Measurements from ENCODE around the gene VPS13A. TPM values are rescaled to one million over a fixed set of nuclear protein-coding genes. Genes with fewer than 3 reads are reported as not detected.

The VPS13A gene
- total and polyA plus RNA-seq, 4 donors, result 3.7 to 58.3 (median 19.7) TPM

DNA sequence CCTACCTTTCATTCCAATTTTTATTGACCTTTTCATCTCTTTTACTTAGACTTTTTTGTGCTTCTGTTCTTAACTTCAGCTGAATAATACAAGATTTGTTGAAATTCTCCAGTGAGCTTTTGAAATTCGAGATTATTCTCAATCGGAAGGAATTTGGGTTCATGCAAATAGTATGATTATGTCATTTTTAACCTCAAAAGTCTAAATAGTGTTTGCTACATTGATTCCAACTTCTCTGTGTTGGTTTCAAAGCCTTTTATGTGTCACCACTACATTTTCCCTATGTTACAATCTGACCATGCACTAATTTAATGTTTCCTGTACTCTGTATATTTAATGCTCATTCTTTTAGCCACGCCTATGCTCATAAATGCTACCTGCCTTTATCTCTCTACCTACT lies 44.1 kb downstream of the VPS13A start:
- Histone ChIP-seq H3K4me3 (no peak overlapping the region), H3K4me1 (ENCODE audit: control insufficient read depth in 5 of 5, insufficient read depth in 5 of 5, low read length in 5 of 5) (no peaks in the 10 kb centered on the region), H3K27ac (ENCODE audit: low read depth in 1 of 2, low read length in 1 of 2) (no peak overlapping the region), H3K9ac (ENCODE audit: insufficient read depth in 1 of 2, low read length in 2 of 2) (no peak overlapping the region), H3K9me3 (ENCODE audit: control insufficient read depth in 4 of 4, insufficient read depth in 3 of 4, low read length in 3 of 4) (no peaks in the 10 kb centered on the region), H3K27me3 (ENCODE audit: control insufficient read depth in 3 of 3, insufficient read depth in 3 of 3, low read length in 2 of 3) (no peaks in the 10 kb centered on the region), H3K36me3 (ENCODE audit: control insufficient read depth in 4 of 4, insufficient read depth in 4 of 4, low read length in 4 of 4) (peaks cover 0 to 22% (median 0%) of the 10 kb centered on the region in 4 donors)
- 94 to 95% methylated on average over 3 of the region's 3 CpGs for WGBS, 2 donors
- no peak for DNase-seq
- TF ChIP-seq, protein P1, sequence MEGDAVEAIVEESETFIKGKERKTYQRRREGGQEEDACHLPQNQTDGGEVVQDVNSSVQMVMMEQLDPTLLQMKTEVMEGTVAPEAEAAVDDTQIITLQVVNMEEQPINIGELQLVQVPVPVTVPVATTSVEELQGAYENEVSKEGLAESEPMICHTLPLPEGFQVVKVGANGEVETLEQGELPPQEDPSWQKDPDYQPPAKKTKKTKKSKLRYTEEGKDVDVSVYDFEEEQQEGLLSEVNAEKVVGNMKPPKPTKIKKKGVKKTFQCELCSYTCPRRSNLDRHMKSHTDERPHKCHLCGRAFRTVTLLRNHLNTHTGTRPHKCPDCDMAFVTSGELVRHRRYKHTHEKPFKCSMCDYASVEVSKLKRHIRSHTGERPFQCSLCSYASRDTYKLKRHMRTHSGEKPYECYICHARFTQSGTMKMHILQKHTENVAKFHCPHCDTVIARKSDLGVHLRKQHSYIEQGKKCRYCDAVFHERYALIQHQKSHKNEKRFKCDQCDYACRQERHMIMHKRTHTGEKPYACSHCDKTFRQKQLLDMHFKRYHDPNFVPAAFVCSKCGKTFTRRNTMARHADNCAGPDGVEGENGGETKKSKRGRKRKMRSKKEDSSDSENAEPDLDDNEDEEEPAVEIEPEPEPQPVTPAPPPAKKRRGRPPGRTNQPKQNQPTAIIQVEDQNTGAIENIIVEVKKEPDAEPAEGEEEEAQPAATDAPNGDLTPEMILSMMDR (IDR thresholded peaks at IDR 0.05; ENCODE audit: control extremely low read depth, extremely low read depth), result no peak
- no peak for ATAC-seq (ENCODE audit: insufficient read depth, low FRiP score)

DNA sequence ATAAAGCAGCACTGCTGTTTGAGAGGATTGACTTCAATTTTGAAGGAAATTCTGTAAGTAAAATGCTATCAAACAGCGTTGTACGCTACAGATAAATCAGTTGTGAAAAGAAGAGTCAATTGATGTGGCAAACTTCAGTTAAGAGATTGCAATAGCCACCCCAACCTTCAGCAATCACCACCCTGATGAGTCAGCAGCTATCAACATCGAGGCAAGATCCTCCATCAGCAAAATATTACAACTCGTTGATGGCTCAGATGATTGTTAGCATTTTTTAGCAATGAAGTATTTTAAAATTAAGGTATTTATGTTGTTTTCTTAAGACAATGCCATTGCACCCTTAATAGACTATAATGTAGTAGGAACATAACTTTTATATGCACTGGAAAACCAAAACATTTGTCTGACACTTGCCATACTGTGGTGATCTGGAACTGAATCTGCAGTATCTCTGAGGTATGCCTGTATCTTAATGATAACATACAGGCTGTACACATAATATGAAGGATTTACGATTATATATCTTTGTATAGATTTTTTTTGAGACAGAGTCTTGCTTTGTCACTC lies 47.5 kb downstream of the VPS13A start:
- 57 to 78% methylated on average over 5 of the region's 5 CpGs for WGBS, 2 donors
- no peak overlapping the region for H3K4me3 ChIP-seq
- H3K9ac ChIP-seq (ENCODE audit: insufficient read depth in 1 of 2, low read length in 2 of 2), result no peak overlapping the region
- H3K27me3 ChIP-seq (ENCODE audit: control insufficient read depth in 3 of 3, insufficient read depth in 3 of 3, low read length in 2 of 3), result no peaks in the 10 kb centered on the region
- H3K36me3 ChIP-seq (ENCODE audit: control insufficient read depth in 4 of 4, insufficient read depth in 4 of 4, low read length in 4 of 4), result peaks cover 0 to 26% (median 1%) of the 10 kb centered on the region in 4 donors
- H3K27ac ChIP-seq (ENCODE audit: low read depth in 1 of 2, low read length in 1 of 2), result no peak overlapping the region
- TF ChIP-seq, protein P1 (IDR thresholded peaks at IDR 0.05; ENCODE audit: control extremely low read depth, extremely low read depth), result no peak
- no peaks in the 10 kb centered on the region for H3K9me3 ChIP-seq (ENCODE audit: control insufficient read depth in 4 of 4, insufficient read depth in 3 of 4, low read length in 3 of 4)
- no peak for DNase-seq
- ATAC-seq (ENCODE audit: insufficient read depth, low FRiP score), result no peak
- H3K4me1 ChIP-seq (ENCODE audit: control insufficient read depth in 5 of 5, insufficient read depth in 5 of 5, low read length in 5 of 5), result no peaks in the 10 kb centered on the region

DNA sequence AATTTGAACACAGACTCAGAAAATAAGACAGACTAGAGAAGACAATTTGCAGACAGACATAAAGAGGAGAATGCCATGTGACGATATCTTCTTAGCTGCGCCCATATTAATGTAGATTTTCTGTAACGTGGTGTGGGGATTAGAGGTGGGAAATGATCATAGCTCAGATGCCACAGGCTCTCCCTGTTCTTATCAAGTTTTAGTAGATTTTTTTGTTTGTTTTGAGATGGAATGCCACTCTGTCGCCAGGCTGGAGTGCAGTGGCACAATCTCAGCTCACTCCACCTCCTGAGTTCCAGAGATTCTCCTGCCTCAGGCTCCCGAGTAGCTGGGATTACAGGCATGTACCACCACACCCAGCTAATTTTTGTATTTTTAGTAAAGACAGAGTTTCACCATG lies 59.4 kb downstream of the VPS13A start:
- Histone ChIP-seq H3K4me3 (no peak overlapping the region), H3K4me1 (ENCODE audit: control insufficient read depth in 5 of 5, insufficient read depth in 5 of 5, low read length in 5 of 5) (no peaks in the 10 kb centered on the region), H3K9me3 (ENCODE audit: control insufficient read depth in 4 of 4, insufficient read depth in 3 of 4, low read length in 3 of 4) (no peaks in the 10 kb centered on the region), H3K27me3 (ENCODE audit: control insufficient read depth in 3 of 3, insufficient read depth in 3 of 3, low read length in 2 of 3) (no peaks in the 10 kb centered on the region), H3K9ac (ENCODE audit: insufficient read depth in 1 of 2, low read length in 2 of 2) (no peak overlapping the region), H3K27ac (ENCODE audit: low read depth in 1 of 2, low read length in 1 of 2) (no peak overlapping the region), H3K36me3 (ENCODE audit: control insufficient read depth in 4 of 4, insufficient read depth in 4 of 4, low read length in 4 of 4) (peaks cover 0 to 3% (median under 1%) of the 10 kb centered on the region in 4 donors)
- 68 to 77% methylated on average over 5 of the region's 5 CpGs for WGBS, 2 donors
- DNase-seq (no peak), ATAC-seq (ENCODE audit: insufficient read depth, low FRiP score) (no peak)
- TF ChIP-seq, protein P1 (IDR thresholded peaks at IDR 0.05; ENCODE audit: control extremely low read depth, extremely low read depth), result no peak

DNA sequence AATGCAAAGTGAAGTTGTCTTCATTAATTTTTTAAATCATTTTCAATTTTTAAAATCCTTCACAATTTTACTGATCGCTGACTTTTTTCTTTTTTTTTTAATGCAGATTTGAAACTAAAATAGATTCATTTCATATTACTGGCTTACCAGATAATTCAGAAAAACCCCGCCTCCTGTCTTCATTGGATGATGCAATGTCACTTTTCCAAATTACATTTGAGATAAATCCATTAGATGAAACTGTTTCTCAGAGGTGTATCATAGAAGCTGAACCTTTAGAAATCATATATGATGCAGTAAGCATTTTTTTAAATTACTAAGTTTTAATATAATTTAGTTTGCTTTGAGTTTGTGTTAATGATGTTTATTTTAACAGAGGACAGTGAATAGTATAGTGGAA lies 60.6 kb downstream of the VPS13A start:
- no peak overlapping the region for H3K9ac ChIP-seq (ENCODE audit: insufficient read depth in 1 of 2, low read length in 2 of 2)
- DNase-seq (no peak), ATAC-seq (ENCODE audit: insufficient read depth, low FRiP score) (no peak)
- H3K4me1 ChIP-seq (ENCODE audit: control insufficient read depth in 5 of 5, insufficient read depth in 5 of 5, low read length in 5 of 5), result no peaks in the 10 kb centered on the region
- H3K27ac ChIP-seq (ENCODE audit: low read depth in 1 of 2, low read length in 1 of 2), result no peak overlapping the region
- TF ChIP-seq, protein P1 (IDR thresholded peaks at IDR 0.05; ENCODE audit: control extremely low read depth, extremely low read depth), result no peak
- peaks cover 0 to 4% (median under 1%) of the 10 kb centered on the region in 4 donors for H3K36me3 ChIP-seq (ENCODE audit: control insufficient read depth in 4 of 4, insufficient read depth in 4 of 4, low read length in 4 of 4)
- H3K4me3 ChIP-seq, result no peak overlapping the region
- 96 to 97% methylated on average over 2 of the region's 2 CpGs for WGBS, 2 donors
- no peaks in the 10 kb centered on the region for H3K27me3 ChIP-seq (ENCODE audit: control insufficient read depth in 3 of 3, insufficient read depth in 3 of 3, low read length in 2 of 3)
- no peaks in the 10 kb centered on the region for H3K9me3 ChIP-seq (ENCODE audit: control insufficient read depth in 4 of 4, insufficient read depth in 3 of 4, low read length in 3 of 4)

Measured in lung (tissue), 12 donors.